ENCODE measurements around the gene PHACTR2.
"Not testable (repeated sequence)": the region's sequence is repeated elsewhere in the genome, so short reads cannot be mapped to it uniquely, and the experiment has no call there.

Gene PHACTR2

DNA sequence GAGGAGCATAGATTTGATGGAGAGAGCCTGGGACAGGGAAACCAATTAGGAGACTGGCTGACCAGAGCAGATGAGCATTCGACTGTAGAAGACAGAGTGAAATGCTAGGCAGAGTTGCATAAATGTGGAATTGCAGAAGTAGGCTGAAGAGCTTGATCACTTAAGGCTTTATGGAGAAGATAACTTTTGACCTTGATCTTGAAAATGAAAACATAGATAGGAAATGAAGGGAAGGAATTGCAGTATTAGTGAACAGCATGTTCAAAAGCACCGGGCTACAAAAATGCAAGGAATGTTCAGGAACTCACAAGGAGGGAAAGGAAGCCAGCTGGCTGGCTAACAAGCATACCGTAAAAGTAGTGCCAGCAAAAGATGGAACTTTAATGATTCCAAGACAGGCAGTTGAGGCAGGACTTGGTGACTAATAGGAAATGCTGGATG lies 144.8 kb downstream of the PHACTR2 start:
- no peak for DNase-seq

DNA sequence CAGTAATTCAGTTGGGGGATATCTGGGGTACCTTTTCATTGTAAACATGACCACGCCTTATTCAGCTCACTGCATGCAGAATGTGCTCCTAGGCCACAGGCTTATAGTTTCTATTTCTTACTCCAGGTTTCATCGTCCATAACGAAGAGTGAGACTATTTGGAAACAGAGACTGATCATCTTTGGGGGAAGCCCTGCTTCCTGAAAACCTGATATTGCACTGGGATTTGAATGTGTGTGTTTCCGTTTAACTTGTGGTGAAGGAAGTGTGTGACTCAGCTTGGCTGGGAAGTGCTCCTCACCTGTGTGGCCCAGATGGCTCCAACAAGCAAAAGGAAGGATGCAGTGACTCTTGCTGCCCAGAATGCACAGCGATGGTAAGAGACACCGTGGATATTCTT lies 145.8 kb downstream of the PHACTR2 start:
- DNase-seq = no peak

DNA sequence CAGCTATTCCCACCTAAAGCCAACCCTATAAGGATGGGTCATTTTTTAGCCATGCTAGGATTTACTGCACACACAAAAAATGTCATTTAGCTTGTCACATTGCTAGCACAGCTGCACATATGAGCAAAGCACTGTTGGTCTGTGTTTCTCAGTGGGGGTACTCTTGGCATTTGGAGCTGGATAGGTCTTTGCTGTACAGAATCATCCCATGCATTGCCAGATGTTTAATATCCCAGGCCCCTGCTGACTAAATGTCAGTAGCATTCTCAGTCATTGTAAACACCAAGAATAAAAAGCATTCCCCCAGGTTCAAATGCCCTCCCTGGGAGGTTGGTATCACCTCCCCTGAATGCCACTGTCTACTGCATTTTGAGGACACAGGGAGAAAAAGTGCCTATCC lies 150.8 kb downstream of the PHACTR2 start:
- DNase-seq = no peak

DNA sequence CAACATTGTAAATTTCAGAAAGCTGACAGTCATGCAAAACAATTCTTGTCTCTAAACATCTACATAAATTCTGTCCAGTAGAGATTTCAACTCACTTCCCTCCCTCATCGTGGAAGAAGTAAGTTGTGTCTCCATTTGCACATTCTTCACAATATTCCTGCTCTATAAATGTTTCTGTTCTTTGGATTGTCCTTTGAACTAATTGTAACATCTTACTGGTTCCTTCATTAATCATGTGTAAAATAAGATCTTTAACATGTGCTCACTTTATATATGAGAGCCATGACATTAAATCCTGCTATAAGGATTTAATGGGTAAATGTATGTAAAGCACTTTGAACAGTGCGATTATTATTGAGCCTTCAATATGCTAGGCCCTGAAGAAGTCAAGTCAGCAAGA lies 158.4 kb downstream of the PHACTR2 start:
- DNase-seq = no peak

DNA sequence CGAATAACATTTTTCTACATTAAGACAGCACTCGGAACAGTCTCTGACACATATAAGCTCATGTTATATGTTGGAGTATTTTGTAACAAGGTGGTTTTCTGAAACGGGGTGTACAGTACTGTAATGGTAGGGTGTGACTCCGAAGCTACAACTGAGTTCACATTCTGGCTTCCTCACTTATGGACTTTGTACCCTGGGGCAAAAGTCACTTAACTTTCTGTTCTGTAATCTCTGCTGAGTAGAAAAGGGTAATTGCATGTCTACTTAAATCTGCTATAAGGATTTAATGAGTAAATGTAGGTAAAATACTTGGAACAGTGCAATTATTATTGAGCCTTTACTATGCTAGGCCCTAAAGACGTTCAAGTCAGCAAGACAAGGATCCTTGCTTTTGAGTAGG lies 160.6 kb downstream of the PHACTR2 start:
- no peak for DNase-seq

DNA sequence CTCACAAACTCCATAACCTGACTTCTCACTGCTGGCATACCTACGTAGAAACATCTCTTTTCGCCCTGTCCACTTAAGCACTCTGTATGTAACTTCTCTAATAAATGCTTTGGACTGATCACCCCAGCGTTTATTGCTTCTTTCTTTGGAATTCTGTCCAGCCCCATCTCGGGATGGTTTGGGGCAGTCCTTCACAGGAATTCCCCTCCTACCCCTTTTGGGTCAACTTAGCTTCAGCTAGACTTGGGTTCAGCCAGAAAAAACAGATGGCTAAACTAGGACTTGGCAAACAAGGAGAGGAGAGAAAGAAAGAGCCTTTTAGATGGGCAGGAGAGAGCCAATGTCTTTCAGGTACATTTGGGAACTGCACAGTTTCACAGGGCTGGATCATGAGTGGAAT lies 161.4 kb downstream of the PHACTR2 start:
- no peak for DNase-seq

DNA sequence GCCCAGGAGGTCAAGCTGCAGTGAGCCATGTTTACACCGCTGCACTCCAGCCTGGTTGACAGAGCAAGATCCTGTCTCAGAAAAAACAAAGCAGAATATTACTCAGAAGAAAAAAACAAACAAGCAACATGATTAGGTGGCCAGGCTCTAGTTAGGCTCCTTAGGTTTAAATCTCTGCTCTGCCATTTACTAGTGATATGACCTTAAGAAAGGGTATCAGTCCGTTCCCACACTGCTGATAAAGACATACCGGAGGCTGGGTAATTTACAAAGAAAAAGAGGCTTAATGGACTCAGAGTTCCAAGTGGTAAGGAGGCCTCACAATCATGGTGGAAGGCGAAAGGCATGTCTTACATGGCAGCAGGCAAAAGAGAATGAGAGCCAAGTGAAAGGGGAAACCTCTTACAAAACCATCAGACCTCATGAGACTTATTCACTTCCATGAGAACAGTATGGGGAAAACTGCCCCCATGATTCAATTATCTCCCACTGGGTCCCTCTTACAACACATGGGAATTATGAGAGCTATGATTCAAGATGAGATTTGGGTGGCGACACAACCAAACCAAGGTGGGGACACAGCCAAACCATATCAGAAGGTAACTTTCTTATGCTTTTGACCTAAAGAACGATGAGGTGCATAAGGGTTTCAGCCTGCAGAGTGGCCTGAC lies 163.0 kb downstream of the PHACTR2 start:
- no peak for DNase-seq

DNA sequence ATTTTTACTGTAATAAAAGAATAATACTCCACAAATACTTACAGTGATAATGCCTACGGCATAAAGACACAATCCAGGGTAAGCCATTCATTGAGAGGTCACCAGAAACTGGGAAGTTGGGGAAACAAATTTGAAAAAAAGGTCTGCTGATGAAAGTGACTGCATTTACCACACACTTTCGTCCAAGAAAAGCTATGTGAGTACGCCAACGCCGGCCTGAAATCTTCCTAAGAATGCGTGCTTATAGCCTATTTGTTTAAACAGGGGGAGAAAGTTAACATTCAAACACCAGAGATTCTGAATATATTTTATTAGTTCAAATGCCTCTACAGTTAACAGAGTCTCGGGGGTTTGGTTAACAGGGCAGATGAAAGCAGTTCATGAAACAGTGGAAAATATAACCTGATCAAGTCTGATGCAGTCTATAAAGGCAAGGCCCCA lies 164.7 kb downstream of the PHACTR2 start:
- DNase-seq = no peak

DNA sequence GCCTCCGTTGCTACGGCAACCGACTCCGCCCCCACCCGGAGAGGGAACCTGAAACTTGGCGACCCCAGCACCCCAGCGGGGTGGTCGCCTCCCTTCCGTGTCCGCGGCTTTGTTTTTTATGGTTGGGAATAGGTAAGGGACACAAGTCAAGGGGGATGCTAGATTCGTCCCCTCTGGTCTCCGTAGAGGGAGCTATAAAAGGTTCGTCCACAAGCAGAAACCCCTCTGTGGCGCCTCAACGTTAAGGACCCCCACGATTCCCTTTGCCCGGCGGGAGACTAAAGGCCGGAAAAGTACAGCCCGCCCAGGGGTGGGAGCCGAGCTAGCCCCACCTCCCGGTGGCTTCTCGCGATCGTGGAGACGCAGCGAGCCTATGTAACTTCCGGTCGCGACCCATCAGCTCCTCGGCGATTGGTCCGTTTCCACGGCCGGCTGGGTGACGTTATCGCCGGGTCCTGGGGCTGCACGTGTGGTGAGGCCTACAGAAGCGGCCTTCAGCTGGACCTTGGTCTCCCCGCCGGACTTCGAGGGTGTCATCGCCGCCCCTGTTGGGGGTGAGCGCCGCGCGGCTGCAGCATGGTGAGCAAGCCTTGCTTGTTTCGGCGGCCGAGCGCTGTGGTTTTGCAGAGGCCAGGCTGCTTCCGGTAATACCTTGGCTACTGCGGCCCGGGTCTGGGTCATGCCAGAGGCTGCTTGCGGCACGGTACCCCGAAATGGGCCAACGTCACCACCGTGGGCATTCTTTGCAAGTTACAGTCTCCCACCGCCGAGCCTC lies 165.3 kb downstream of the PHACTR2 start, which contains the start of gene LTV1:
TSS of gene LTV1 (plus strand) at position 437 of the 775 bp plus-strand sequence. CDS start at position 577, 140 bp downstream.
- DNase-seq = peak; percentile 91 to 92

DNA sequence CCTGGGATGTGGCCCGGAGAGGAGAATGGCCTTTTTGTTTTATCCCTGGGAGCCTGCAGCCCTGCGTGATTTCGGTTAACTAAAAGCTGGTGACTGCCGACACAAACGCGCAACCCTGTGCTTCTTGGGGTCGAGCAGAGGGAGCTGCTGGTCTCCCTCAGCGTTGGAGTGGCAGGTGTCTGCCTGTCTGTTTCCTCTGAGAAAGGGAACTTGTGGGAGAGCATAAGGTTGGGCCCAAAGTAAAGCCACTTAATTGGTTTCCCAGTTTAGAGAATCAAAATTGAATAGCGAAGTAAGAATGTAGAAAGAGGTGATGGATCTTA lies 165.9 kb downstream of the PHACTR2 start:
- no peak for DNase-seq

DNA sequence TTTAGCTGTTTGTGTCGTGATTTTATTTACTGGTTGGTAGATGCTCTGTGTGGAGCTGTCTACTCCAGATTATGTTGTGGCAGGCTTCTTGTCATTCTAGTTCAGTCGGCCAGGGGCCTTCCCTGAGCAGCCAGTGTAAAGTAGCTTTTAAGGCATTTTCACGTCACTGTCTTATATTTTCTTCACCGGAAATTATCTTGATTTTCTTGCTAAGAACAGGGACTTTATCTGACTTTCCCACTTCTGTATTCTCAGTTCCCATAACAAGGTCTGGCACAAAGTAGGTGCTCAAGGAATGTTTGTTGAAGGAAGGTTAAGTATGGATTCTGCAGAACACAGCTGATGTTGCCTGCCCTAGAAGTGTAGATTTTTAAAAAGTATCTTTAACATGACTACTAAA lies 166.2 kb downstream of the PHACTR2 start:
- no peak for DNase-seq

DNA sequence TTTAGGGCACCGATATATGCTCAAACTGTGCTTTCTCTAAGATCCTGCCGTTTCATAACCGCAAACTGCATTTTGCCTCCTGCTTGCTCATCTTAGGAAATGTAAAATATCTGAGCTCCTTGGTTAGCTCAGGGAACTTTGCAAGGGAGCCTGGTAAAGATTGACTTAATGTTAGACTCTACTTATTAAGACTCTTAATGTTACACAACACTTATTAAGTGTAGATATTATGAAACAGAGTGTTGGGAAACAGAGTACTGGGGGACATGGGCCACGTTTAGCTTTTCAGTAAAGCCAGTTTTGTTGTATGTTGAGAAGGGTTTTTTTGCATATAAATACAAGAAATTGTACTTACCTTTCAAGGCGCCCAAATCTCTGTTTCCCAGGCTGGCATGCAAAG lies 167.3 kb downstream of the PHACTR2 start:
- DNase-seq = no peak

DNA sequence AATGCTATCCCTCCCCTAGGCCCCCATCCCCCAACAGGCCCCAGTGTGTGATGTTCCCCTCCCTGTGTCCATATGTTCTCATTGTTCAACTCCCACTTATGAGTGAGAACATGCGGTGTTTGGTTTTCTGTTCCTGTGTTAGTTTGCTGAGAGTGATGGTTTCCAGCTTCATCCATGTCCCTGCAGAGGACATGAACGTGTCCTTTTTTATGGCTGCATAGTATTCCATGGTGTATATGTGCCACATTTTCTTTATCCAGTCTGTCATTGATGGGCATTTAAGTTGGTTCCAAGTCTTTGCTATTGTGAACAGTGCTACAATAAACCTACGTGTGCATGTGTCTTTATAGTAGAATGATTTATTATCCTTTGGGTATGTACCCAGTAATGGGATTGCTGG lies 173.9 kb downstream of the PHACTR2 start:
- DNase-seq = not testable (repeated sequence)

DNA sequence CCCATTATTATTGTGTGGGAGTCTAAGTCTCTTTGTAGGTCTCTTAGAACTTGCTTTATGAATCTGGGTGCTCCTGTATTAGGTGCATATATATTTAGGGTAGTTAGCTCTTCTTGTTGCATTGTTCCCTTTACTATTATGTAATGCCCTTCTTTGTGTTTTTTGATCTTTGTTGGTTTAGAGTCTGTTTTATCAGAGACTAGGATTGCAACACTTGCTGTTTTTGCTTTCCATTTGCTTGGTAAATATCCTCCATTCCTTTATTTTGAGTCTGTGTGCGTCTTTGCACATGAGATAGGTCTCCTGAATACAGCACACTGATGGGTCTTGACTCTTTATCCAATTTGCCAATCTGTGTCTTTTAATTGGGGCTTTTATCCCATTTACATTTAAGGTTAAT lies 177.3 kb downstream of the PHACTR2 start:
- not testable (repeated sequence) for DNase-seq

DNA sequence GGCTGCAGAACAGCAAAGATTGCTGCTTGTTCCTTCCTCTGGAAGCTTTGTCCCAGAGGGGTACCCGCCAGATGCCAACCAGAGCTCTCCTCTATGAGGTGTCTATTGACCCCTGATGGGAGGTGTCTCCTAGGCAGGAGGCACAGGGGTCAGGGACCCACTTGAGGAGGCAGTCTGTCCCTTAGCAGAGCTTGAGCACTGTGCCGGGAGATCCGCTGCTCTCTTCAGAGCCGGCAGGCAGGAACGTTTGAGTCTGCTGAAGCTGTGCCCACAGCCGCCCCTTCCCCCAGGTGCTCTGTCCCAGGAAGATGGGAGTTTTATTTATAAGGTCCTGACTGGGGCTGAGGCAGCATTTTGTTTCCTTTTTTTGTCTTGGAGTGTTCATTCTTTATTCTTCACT lies 179.0 kb downstream of the PHACTR2 start:
- not testable (repeated sequence) for DNase-seq

DNA sequence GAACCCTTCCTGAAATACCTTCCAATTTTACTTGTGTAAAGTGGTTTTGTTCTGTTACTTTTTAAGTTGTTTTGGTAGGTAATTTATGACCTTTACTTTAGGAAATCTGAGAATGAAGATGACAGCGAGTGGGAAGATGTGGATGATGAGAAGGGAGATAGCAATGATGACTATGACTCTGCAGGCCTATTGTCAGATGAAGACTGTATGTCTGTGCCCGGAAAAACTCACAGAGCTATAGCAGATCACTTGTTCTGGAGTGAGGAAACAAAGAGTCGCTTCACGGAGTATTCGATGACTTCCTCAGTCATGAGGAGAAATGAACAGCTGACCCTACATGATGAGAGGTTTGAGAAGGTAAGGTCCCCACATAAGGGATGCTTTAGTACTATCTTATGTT lies 179.9 kb downstream of the PHACTR2 start:
- DNase-seq = no peak

DNA sequence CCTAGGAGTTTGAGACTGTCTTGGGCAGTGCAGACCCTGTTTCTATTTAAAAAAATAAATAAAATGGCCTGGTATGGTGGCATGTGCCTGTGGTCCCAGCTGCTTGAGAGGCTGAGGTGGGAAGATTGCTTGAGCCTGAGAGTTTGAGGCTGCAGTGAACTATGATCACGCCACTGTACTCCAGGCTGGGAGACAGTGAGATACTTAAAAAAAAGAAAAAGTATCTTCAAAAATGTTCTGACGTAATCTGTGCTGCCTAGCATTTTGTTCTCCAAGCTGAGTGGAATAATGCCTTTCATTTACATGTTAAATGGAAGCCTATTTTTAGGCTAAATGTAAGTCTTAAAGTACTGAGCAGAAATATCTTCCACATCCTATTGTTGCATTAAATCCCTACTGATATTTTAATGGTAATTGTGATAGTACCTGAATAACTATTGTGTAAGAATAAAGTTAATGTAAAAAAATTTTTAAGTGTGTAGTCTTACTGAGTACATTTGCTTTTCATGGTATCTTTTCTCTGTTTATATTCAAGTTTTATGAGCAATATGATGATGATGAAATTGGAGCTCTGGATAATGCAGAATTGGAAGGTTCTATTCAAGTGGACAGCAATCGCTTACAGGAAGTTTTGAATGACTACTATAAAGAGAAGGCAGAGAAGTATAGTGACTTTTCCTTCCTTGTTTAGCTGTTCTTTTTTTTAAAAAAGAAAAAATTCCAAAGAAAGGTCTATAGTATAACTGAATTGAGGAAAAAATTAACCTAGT lies 182.3 kb downstream of the PHACTR2 start:
- DNase-seq = no peak

DNA sequence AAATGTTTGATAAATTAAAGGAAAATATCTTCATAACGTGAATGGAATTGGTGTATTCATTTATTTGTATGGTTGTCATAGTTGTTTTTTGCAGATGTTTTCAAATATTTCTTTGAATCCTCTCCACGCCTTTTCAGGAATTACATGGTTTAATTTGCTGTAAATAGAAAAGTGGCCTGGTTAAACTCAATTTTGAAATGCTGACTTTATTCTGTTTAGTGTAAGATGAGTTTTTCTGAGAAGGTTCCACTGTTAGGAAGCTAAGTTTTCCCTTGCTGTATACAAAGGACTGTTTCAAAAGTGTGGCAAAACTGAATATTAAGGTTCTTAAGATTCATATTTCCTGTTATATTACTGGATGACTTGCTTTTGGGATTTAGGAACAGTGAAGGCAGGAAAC lies 186.0 kb downstream of the PHACTR2 start:
- no peak for DNase-seq

DNA sequence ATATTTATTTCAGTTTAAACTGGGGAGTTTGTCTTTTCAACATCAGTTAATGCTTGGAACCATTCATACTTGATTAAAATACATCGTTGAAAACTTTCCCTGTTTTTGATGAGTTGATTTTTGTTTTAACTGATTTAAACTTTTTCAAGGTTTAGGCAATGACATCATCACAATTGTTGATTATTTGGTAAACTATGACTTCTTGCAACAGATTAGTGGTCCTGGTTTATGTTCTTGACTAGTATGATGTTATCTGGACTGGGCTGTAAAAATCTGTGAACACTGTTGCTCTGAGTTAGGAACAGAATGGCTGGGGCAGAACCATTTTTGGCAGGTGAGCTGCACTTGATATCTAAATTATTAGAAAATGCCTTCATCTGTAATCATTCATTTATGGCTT lies 186.5 kb downstream of the PHACTR2 start, which contains the start of gene ZC2HC1B:
TSS of gene ZC2HC1B (plus strand) at position 241 of the 400 bp plus-strand sequence. CDS start at position 307, 66 bp downstream.
- no peak for DNase-seq

DNA sequence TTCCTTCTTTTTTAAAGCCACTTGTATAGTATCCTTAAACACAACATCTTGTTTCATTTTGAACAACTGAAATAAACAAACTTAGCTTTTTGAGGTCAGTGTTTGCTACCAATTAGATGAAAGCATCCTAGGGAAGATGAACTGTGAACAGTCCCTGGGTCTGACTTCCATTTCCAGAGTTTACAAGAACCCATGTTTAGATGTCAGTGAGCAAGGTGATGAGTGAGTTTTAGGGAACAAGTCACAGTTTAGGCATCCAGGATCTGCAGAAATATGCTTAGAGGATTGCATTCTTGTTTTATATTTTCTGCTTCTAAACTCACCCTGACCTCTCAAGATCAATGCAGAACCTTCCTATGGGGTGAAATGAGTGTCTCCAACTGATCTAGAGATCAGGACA lies 189.5 kb downstream of the PHACTR2 start:
- no peak for DNase-seq

DNA sequence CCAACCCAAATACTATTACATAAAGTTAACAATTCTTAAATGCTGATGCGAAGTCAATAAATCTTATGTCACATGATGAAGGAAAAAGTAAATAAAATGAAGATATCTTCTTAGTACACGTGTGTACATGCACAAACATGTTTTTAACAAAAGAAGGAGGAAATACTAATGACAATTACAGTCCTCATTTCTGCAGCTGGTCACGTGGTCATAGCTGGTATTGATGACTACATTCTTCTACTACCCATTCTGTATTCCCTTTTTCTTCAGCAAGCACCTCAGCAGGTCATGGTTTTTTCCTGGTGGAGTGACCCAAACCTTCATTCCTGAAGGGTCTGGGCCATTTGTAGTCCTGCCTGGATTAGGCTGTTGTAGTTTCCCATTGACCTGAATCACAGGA lies 191.0 kb downstream of the PHACTR2 start:
- DNase-seq = not testable (repeated sequence)

DNA sequence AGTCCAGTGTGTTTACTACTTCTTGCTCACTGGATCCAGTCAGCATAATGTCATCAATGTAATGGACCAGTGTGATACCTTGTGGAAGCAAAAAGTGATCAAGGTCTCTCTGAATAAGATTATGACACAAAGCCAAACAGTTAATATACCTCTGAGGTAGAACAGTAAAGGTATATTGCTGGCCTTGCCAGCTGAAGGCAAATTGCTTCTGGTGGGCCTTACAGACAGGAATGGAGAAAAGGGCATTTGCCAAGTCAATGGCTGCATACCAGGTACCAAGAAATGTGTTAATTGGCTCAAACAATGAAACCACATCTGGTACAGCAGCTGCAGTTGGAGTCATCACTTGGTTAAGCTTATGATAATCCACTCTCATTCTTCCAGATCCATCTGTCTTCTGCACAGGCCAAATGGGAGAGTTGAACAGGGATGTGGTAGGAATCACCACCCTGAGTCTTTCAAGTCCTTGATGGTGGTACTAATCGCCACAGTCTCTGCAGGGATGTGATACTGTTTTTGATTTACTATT lies 193.5 kb downstream of the PHACTR2 start:
- not testable (repeated sequence) for DNase-seq

DNA sequence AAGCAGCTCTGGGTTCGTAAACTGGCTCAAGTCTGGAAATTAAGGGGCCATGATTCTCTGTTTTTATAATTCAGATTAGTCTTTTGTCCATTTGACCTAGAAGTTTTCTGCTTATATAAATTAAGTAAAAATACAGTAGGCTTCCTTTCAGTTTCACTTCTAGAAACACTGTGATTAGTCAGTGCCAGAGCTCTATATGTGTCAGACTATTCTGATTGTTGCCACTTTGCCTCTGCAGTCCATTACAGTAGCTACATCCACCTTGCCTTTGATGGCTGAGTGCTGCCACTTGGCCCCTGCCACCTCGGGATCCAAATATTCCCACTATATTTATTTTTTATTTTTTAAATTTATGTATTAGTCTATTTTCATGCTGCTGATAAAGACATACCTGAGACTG lies 194.4 kb downstream of the PHACTR2 start:
- DNase-seq = no peak
